Activated T-cell treated with anti-CD3 and anti-CD28 coated beads for 24 hours (primary cell): ENCODE data around the gene CIAO2A.
"Not testable (repeated sequence)": the region's sequence is repeated elsewhere in the genome, so short reads cannot be mapped to it uniquely, and the experiment has no call there.

Source experiments
- DNase-seq: peaks from one replicate; pipeline ENCODE4 v3.0.0-alpha.2; 2020; ENCODE audit warnings: low read depth

Gene CIAO2A

GRCh38 chr15:64070965-64071851, 22.4 kb downstream of the CIAO2A start:
- no peak for DNase-seq

- no peak for DNase-seq
These were observed 23.5 kb downstream of the CIAO2A start for GRCh38 chr15:64070106-64070505.

DNA sequence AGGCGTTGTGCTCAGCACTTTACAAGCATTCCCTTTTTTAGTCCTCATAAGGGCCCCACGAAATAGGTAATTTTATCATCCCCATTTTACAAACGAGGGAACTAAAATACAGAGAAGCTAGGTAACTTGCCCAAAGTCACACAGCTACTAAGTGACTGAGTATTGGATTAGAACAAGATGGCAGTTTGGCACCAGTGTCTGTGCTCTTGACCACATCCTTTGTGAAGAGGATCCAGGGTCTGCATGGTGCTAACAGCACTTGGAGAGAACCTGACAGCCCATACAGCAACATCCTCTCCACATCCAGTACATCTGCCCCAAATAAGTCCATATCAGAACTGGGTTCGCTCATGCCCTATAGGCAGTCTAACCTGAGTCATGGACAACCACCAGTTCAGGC, 25.5 kb downstream of the CIAO2A start:
- no peak for DNase-seq

DNA sequence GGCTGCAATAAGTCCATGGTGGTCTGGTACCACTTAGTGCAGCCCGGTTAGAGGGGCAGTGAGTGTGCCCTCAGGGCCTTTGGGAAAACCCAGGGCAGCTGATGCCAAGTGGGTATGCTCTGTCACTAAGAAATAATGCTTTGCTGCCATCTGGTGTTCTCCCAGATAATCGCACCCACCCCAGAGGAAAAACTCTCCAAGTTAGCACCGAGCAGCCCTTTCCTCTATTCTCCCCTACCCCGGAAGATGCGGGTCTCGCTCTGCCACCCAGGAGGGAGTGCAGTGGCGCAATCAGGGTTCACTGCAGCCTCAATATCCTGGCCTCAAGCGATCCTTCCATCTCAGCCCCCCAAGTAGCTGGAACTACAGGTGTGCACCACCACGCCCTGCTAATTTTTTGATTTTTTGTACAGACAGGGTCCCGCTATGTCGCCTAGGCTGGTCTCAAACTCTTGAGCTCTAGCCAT, 26.0 kb downstream of the CIAO2A start:
- DNase-seq: peak; percentile 68

- DNase-seq: no peak
These were observed 27.2 kb downstream of the CIAO2A start for GRCh38 chr15:64066451-64066850.

DNA sequence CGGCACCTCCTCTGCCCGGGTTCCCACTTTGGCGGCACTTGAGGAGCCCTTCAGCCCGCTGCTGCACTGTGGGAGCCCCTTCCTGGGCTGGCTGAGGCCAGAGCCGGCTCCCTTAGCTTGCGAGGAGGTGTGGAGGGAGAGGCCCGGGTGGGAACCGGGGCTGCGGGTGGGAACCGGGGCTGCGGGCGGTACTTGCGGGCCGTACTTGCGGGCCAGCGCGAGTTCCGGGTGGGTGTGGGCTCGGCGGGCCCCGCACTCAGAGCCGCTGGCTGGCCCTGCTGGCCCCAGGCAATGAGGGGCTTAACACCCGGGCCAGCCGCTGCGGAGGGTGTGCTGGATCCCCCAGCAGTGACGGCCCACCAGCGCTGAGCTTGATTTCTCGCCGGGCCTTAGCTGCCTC, 32.9 kb downstream of the CIAO2A start:
- DNase-seq: no peak

- not testable (repeated sequence) for DNase-seq
These were observed 34.5 kb downstream of the CIAO2A start for GRCh38 chr15:64059104-64059503.

DNA sequence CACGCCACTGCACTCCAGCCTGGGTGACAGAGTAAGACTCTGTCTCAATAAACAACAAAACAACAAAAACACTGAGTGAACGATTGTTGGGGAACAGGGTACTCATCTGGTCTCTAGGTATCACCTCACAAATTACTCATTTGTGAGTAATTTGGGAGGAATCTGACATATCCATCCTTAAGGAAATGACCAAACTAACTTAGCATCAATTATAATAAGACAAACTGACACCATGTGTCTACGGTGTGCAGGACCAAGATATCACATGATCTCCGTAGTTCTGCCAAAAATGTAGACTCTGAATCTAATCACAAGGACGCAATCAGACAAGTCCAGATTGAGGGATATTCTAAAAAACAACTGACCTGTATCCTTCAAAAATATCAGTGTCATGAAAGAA, 35.4 kb downstream of the CIAO2A start:
- DNase-seq: no peak

- DNase-seq: not testable (repeated sequence)
These were observed 40.0 kb downstream of the CIAO2A start for GRCh38 chr15:64053674-64054073.

DNA sequence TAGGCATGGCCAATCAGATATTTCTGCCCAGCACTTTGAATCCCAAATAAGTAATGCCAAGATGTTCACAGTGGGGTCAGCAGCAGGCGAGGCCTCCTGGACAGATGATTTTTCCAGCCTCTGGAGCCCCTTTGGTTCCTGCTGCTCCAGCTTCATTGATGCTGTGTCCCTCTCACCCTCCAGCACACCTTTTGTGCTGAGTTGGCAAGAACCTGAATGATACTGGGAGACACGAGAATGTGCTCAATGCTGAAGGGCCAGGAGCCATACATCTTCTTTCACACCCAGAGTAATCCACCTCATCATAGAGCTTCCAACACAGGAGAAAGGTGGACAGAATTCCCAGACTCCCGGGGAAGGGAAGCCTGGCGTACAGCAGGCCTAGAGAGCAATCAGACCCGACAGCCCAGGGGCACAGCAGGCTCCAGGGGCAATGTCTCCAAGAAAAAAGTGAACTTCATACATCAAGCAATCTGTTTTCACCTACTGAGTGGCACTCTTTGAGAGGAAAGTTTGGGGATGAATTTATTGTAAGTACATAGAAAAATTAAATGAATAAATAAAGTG, 40.6 kb downstream of the CIAO2A start:
- DNase-seq: no peak

GRCh38 chr15:64051407-64052259, 42.0 kb downstream of the CIAO2A start:
- DNase-seq: no peak

- no peak for DNase-seq
These were observed 42.6 kb downstream of the CIAO2A start for GRCh38 chr15:64051093-64051402.

- no peak for DNase-seq
These were observed 43.2 kb downstream of the CIAO2A start for GRCh38 chr15:64050281-64051092.

DNA sequence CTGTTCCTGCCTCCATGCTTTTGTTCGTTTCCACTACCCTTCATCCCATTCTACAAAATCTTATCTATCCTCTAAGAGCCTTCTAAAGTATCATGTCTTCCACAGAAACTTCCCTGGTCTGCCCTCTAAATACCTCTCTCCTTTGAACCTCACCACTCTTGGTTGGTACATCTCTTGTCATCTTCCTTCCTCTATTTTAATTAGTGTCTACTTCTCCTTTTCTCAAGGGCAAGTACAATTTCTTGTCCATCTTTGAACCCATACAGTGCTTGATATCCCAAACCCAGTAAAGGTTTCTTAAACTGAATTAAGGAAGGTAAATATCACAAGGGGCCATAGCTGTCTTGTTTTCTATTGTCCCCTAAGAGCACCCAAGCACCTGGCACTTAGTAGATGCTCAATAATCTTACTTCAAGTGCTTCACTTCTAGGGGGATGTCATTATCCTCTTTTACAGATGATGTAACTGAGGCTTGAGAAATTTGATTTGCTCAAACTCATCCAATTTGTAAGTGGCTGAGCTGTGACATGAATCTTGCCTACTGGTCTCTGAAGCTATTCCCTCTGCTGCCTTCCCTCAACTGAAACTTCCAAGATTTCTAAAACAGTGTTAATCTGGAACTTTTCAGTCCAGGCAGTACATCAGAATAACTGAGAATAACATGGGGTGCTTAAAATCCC, 44.7 kb downstream of the CIAO2A start:
- DNase-seq: no peak

DNA sequence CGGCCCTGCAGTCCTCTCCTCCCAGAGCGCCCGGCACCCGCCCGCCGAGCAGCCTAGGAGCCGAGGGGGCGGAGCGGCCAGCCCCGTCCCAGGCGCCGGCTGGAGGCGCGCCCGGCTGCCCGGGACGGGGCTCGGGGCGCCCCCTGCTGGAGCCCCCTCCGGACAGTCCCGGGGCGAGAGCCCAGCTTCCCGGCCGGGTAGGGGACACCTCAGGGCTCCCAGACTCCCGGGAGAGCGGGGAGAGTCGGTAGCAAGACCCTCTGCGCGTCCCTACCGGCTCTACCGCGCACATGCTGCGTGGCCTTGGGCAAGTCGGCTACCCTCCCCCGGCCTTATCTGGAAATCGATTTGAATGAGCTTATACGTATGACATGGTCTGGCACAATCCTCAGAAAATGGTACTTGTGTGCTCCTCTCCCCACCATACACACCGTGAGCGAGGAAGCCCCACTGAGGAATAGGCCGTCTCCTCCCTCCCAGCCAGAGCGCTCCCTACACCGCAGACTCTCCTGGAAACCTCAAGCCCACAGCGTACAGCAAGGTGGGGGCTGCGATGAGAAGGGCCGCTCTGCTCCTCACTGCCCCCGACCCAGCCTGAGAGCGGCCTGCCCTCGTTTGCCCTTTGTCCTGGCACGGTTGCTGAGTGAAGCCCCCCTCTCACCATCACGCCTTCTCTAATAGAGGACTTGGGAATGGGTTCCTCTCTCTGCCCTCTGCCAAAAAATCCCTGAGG, 47.1 kb downstream of the CIAO2A start, which contains the start of gene DAPK2:
Gene DAPK2 (minus strand): TSS at position 65 of the 733 bp plus-strand sequence. CDS start 6,224 bp downstream, outside the sequence.
- peak; percentile 49 for DNase-seq

DNA sequence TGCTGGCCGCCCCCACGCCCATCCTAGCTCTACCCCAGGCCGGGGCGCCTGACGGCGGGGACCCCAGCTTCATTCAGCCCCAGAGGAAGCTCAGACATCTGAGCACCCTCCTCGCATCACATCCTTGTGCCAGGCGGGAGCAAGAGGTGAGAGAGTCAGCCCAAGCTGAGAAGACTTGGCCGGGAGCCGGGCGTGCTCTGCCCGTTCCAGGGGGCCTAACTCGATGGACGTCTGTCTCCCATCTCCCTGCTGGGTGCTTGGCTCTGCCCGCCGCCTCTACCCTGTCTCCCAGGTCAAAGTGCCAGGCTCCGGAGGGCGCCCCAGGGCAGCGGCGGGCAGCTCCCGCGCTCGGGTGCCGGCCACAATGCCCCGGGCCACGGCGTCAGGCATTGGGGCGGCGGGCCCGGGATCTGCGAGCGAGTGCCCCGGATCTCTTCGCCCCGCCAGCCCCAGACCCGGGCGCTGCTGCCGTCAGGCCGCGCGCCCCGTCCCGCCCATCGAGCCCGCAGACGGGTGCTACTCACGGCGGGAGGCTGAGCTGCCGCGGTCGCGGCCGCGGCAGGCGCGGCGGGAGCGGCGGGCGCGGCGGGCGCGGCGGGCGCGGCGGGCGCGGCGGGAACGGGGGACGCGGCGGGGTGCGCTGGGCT, 47.7 kb downstream of the CIAO2A start:
- DNase-seq: no peak

- DNase-seq: no peak
These were observed 48.6 kb downstream of the CIAO2A start for GRCh38 chr15:64045101-64045435.

GRCh38 chr15:64044300-64045100, 49.1 kb downstream of the CIAO2A start:
- no peak for DNase-seq
